ENCODE measurements around the gene EIF5. TPM values are rescaled to one million over a fixed set of nuclear protein-coding genes. Genes with fewer than 3 reads are reported as not detected.

EIF5 gene
- total and polyA plus RNA-seq, 12 donors = 35.7 to 555 (median 236) TPM

DNA sequence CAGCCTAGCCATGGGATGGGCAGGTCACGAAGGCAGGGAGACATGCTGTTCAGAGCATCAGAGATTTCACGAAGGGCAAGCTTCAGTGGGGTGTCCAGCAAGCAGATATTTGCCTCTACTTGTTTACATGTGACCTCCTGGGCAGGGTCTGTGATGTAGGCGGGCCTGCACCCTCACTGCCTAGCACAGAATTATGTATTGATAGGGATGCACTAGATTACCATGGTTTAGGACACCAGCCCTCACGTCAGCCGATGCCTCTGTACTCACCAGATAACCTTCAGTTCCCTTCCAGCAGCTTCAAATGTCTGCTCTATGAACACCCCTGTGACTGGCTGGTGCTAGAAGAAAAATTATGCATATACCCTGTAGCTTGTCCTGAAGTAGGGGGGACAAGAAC lies 5.1 kb upstream of the EIF5 start:
- no peak overlapping the region for H3K27ac ChIP-seq
- no peaks in the 10 kb centered on the region for H3K27me3 ChIP-seq
- H3K36me3 ChIP-seq (replicated peaks in 1 of 2) = no peaks in the 10 kb centered on the region
- no peak for DNase-seq
- no peak overlapping the region for H3K4me3 ChIP-seq
- intact Hi-C loops (cut with DNase I) = no loop called here
- TF ChIP-seq, protein P1, sequence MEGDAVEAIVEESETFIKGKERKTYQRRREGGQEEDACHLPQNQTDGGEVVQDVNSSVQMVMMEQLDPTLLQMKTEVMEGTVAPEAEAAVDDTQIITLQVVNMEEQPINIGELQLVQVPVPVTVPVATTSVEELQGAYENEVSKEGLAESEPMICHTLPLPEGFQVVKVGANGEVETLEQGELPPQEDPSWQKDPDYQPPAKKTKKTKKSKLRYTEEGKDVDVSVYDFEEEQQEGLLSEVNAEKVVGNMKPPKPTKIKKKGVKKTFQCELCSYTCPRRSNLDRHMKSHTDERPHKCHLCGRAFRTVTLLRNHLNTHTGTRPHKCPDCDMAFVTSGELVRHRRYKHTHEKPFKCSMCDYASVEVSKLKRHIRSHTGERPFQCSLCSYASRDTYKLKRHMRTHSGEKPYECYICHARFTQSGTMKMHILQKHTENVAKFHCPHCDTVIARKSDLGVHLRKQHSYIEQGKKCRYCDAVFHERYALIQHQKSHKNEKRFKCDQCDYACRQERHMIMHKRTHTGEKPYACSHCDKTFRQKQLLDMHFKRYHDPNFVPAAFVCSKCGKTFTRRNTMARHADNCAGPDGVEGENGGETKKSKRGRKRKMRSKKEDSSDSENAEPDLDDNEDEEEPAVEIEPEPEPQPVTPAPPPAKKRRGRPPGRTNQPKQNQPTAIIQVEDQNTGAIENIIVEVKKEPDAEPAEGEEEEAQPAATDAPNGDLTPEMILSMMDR (IDR thresholded peaks at IDR 0.05) = no peak
- no peak for TF ChIP-seq POLR2A (IDR thresholded peaks at IDR 0.05)
- H3K4me1 ChIP-seq (replicated peaks in 1 of 2) = peaks cover 5 to 9% of the 10 kb centered on the region in 2 donors
- no peaks in the 10 kb centered on the region for H3K9me3 ChIP-seq (replicated peaks in 1 of 3)
- 88 to 95% (median 89%) methylated on average over 5 of the region's 5 CpGs for WGBS, 4 donors

DNA sequence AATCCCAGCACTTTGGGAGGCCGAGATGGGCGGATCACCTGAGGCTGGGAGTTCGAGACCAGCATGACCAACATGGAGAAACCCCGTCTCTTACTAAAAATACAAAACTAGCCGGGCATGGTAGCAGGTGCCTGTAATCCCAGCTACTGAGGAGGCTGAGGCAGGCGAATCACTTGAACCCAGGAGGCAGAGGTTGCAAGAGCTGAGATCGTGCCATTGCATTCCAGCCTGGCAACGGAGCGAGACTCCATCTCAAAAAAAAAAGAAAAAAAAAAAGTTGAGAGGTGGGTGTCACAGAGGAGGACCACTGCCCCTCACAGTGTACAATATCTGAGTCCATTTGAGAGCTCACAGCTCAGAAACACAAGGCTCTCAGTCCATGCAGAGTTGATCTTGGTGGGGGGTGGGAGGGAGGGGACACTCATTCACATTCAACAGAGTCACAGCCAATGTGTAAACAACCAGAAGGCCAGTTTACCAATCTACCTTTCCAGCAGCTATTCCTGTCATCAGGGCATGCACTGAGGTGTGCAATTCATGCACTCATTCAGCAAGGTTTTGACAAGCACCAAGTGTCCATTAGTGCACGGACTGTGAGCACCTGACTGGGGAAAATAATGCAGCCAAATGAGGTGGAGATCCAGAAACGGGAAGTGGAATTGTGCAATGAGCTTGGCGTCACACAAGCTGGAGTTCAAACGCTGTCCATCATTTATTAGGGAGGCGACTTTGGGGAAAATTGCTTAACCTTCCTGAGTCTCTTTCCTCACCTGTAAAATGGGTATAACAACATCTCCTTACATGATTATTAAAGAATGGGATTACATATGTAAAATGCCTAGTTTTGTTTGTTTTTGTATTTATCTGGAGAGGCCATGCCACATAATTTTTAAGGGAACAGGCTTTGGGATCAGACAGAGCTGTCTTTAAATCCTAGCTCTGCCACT lies 4.4 kb upstream of the EIF5 start:
- H3K4me3 ChIP-seq = no peak overlapping the region
- H3K27ac ChIP-seq = no peak overlapping the region
- H3K27me3 ChIP-seq = no peaks in the 10 kb centered on the region
- H3K9me3 ChIP-seq (replicated peaks in 1 of 3) = no peaks in the 10 kb centered on the region
- TF ChIP-seq POLR2A (IDR thresholded peaks at IDR 0.05) = no peak
- intact Hi-C loops (cut with DNase I) = loop anchor here in 1 of 2 donors (10.0 kb wide), 1 partner anchor 165 kb away; no protein-coding TSS in a partner anchor
- WGBS, 4 donors = 69 to 74% (median 72%) methylated on average over 14 of the region's 14 CpGs
- peaks cover 5 to 9% of the 10 kb centered on the region in 2 donors for H3K4me1 ChIP-seq (replicated peaks in 1 of 2)
- peak in 6 of 7 donors; percentile 50 to 79 (median 62) for DNase-seq
- no peaks in the 10 kb centered on the region for H3K36me3 ChIP-seq (replicated peaks in 1 of 2)

DNA sequence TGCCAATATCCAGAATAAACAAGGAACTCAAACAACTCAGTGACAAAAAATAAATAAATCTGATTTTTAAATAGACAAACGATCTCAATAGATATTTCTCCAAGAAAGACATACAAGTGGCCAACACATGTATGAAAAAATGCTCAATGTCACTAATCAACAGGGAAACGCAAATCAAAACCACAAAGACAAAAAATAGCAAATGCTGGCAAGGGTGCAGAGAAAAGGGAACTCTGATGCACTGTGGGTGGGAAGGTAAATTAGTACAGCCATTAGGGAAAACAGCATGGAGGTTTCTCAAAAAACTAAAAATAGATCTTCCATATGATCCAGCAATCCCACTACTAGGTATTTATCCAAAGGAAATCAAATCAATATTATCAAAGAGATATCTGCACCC lies 3.5 kb upstream of the EIF5 start:
- Histone ChIP-seq H3K4me3 (no peak overlapping the region), H3K9me3 (replicated peaks in 1 of 3) (no peaks in the 10 kb centered on the region), H3K4me1 (replicated peaks in 1 of 2) (peaks cover 8 to 12% of the 10 kb centered on the region in 2 donors), H3K36me3 (replicated peaks in 1 of 2) (peaks cover 0 to 5% of the 10 kb centered on the region in 2 donors), H3K27me3 (no peaks in the 10 kb centered on the region), H3K27ac (no peak overlapping the region)
- WGBS, 4 donors = 40 to 54% (median 48%) methylated on average over 2 of the region's 2 CpGs
- no peak for DNase-seq
- intact Hi-C loops (cut with DNase I) = loop anchor here in 1 of 2 donors (10.0 kb wide), 1 partner anchor 164 kb away; no protein-coding TSS in a partner anchor
- TF ChIP-seq, protein P1 (IDR thresholded peaks at IDR 0.05) = no peak
- no peak for TF ChIP-seq POLR2A (IDR thresholded peaks at IDR 0.05)

DNA sequence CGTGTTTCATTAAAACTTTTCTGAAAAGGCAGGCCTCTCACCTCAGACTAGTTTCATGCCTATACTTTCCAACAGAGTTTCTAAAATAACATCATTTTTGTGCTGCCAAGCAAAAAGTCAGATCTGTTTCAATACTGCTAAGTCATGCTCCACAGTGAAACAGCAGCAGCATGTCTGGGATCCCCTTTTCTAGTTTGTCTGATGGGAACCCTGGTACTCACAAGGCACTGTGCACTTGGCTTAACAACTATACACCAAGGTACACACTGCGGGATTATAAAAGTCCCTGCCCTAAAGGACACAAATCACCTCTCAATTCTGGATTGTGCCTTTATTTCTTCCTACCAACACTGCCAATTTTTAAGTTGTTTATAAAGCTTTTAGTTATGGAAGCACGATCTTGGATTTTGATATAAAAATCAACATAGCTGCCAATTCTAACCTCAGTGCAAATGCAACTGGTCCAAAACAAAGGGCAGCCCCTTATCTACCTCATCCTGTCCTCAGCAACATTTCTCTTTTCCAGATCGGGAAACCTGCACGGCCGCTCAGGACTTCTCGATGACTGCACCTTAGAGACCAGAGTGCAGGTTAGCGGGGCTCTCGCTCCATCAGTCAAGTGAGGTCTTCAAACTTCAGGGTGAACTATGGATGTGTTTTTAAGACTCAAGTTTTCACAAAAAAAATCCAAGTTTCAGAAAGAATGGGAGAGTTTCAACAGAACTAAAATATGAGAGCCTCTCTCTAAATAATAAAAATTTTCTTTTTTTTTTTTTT lies 1.7 kb upstream of the EIF5 start:
- Histone ChIP-seq H3K4me3 (peak overlapping the region in 1 of 4 donors; percentile 98), H3K27me3 (no peaks in the 10 kb centered on the region), H3K9me3 (replicated peaks in 1 of 3) (no peaks in the 10 kb centered on the region), H3K36me3 (replicated peaks in 1 of 2) (peaks cover 0 to 23% of the 10 kb centered on the region in 2 donors), H3K27ac (peak overlapping the region in 2 of 5 donors; percentile 100), H3K4me1 (replicated peaks in 1 of 2) (peaks cover 16 to 29% of the 10 kb centered on the region in 2 donors)
- 81 to 89% (median 84%) methylated on average over 9 of the region's 9 CpGs for WGBS, 4 donors
- DNase-seq = no peak
- no peak for TF ChIP-seq POLR2A (IDR thresholded peaks at IDR 0.05)
- TF ChIP-seq, protein P1 (IDR thresholded peaks at IDR 0.05) = no peak
- intact Hi-C loops (cut with DNase I) = loop anchor here in 1 of 2 donors (10.0 kb wide), 1 partner anchor 162 kb away; no protein-coding TSS in a partner anchor
